ENCODE results near the gene OBP2B.
"Not testable (repeated sequence)": the region's sequence is repeated elsewhere in the genome, so short reads cannot be mapped to it uniquely, and the experiment has no call there.

OBP2B gene

GRCh38 chr9:133230514-133230913, 21.5 kb upstream of the OBP2B start:
- not testable (repeated sequence) for H3K4me3 Mint-ChIP-seq, H3K4me1 Mint-ChIP-seq, H3K9me3 Mint-ChIP-seq, ATAC-seq, H3K36me3 Mint-ChIP-seq, H3K27ac Mint-ChIP-seq
- H3K27me3 Mint-ChIP-seq: peaks cover 46% of the 10 kb centered on the region

- no peak overlapping the region for H3K4me3 Mint-ChIP-seq
- H3K9me3 Mint-ChIP-seq: peaks cover 4% of the 10 kb centered on the region
- H3K27me3 Mint-ChIP-seq: peaks cover 46% of the 10 kb centered on the region
- H3K4me1 Mint-ChIP-seq: no peaks in the 10 kb centered on the region
- no peak overlapping the region for H3K27ac Mint-ChIP-seq
- ATAC-seq: no peak
- H3K36me3 Mint-ChIP-seq: no peaks in the 10 kb centered on the region
Measured at GRCh38 chr9:133230093-133230492, 21.0 kb upstream of the OBP2B start.

GRCh38 chr9:133228474-133229193, 19.6 kb upstream of the OBP2B start:
- peaks cover 42% of the 10 kb centered on the region for H3K27me3 Mint-ChIP-seq
- not testable (repeated sequence) for H3K27ac Mint-ChIP-seq, ATAC-seq, H3K9me3 Mint-ChIP-seq, H3K4me1 Mint-ChIP-seq, H3K4me3 Mint-ChIP-seq, H3K36me3 Mint-ChIP-seq

GRCh38 chr9:133227996-133228395, 18.9 kb upstream of the OBP2B start:
- ATAC-seq, H3K4me3 Mint-ChIP-seq, H3K36me3 Mint-ChIP-seq, H3K4me1 Mint-ChIP-seq, H3K27ac Mint-ChIP-seq, H3K9me3 Mint-ChIP-seq: not testable (repeated sequence)
- peaks cover 49% of the 10 kb centered on the region for H3K27me3 Mint-ChIP-seq

GRCh38 chr9:133227242-133227860, 18.3 kb upstream of the OBP2B start:
- peaks cover 53% of the 10 kb centered on the region for H3K27me3 Mint-ChIP-seq
- H3K27ac Mint-ChIP-seq: no peak overlapping the region
- H3K9me3 Mint-ChIP-seq: peaks cover 4% of the 10 kb centered on the region
- ATAC-seq: no peak
- no peaks in the 10 kb centered on the region for H3K36me3 Mint-ChIP-seq
- no peak overlapping the region for H3K4me3 Mint-ChIP-seq
- no peaks in the 10 kb centered on the region for H3K4me1 Mint-ChIP-seq

- Mint-ChIP-seq H3K27ac (no peak overlapping the region), H3K4me1 (no peaks in the 10 kb centered on the region), H3K27me3 (peaks cover 53% of the 10 kb centered on the region), H3K4me3 (no peak overlapping the region), H3K36me3 (no peaks in the 10 kb centered on the region), H3K9me3 (peaks cover 4% of the 10 kb centered on the region)
- ATAC-seq: no peak
Measured at GRCh38 chr9:133226219-133227171, 17.4 kb upstream of the OBP2B start.

- Mint-ChIP-seq H3K4me1 (no peaks in the 10 kb centered on the region), H3K9me3 (peaks cover 4% of the 10 kb centered on the region), H3K4me3 (no peak overlapping the region), H3K27me3 (peaks cover 63% of the 10 kb centered on the region), H3K27ac (no peak overlapping the region), H3K36me3 (no peaks in the 10 kb centered on the region)
- ATAC-seq: no peak
Measured at GRCh38 chr9:133225171-133226011, 16.3 kb upstream of the OBP2B start.

- H3K4me3 Mint-ChIP-seq: no peak overlapping the region
- H3K27me3 Mint-ChIP-seq: peaks cover 69% of the 10 kb centered on the region
- no peak overlapping the region for H3K27ac Mint-ChIP-seq
- H3K36me3 Mint-ChIP-seq: no peaks in the 10 kb centered on the region
- H3K4me1 Mint-ChIP-seq: no peaks in the 10 kb centered on the region
- ATAC-seq: no peak
- no peaks in the 10 kb centered on the region for H3K9me3 Mint-ChIP-seq
Measured at GRCh38 chr9:133224762-133225161, 15.7 kb upstream of the OBP2B start.

- H3K9me3 Mint-ChIP-seq, H3K27ac Mint-ChIP-seq, H3K4me3 Mint-ChIP-seq, ATAC-seq, H3K36me3 Mint-ChIP-seq, H3K4me1 Mint-ChIP-seq: not testable (repeated sequence)
- peaks cover 78% of the 10 kb centered on the region for H3K27me3 Mint-ChIP-seq
Measured at GRCh38 chr9:133223159-133223756, 14.2 kb upstream of the OBP2B start.

- H3K9me3 Mint-ChIP-seq, H3K27ac Mint-ChIP-seq, H3K36me3 Mint-ChIP-seq, H3K4me3 Mint-ChIP-seq, ATAC-seq, H3K4me1 Mint-ChIP-seq: not testable (repeated sequence)
- peaks cover 78% of the 10 kb centered on the region for H3K27me3 Mint-ChIP-seq
Measured at GRCh38 chr9:133221994-133222393, 12.9 kb upstream of the OBP2B start.

GRCh38 chr9:133221177-133221809, 12.2 kb upstream of the OBP2B start:
- Mint-ChIP-seq H3K4me3 (no peak overlapping the region), H3K27me3 (peaks cover 76% of the 10 kb centered on the region), H3K4me1 (no peaks in the 10 kb centered on the region), H3K9me3 (no peaks in the 10 kb centered on the region), H3K36me3 (no peaks in the 10 kb centered on the region), H3K27ac (no peak overlapping the region)
- ATAC-seq: no peak

- Mint-ChIP-seq H3K27me3 (peaks cover 74% of the 10 kb centered on the region), H3K9me3 (peaks cover 12% of the 10 kb centered on the region)
- H3K4me3 Mint-ChIP-seq, ATAC-seq, H3K27ac Mint-ChIP-seq, H3K36me3 Mint-ChIP-seq, H3K4me1 Mint-ChIP-seq: not testable (repeated sequence)
Measured at GRCh38 chr9:133218049-133218975, 9.3 kb upstream of the OBP2B start.

GRCh38 chr9:133217333-133217988, 8.4 kb upstream of the OBP2B start:
- not testable (repeated sequence) for H3K36me3 Mint-ChIP-seq, H3K4me3 Mint-ChIP-seq, H3K27ac Mint-ChIP-seq, H3K4me1 Mint-ChIP-seq, ATAC-seq
- Mint-ChIP-seq H3K27me3 (peaks cover 73% of the 10 kb centered on the region), H3K9me3 (peaks cover 12% of the 10 kb centered on the region)

Data from stimulated activated memory B cell treated with anti-CD40 and anti-IgM and Interleukin-4, amounts not matched to agents 10 μg/mL and 1 μg/mL and 100 μg/mL, for 72 hours (primary cell).